H1 (cell line): ENCODE measurements around the gene HRH2. TPM values are rescaled to one million over a fixed set of nuclear protein-coding genes. Genes with fewer than 3 reads are reported as not detected.
A peak's percentile ranks its signal among the peaks of the same experiment; 100 is the strongest.

Source experiments
- CTCF ChIA-PET: fragments of 300-600 bp; sonication (Branson Sonifier 250); formaldehyde crosslinking; loops from one replicate; lab custom pipeline; 2021; ENCODE audit not compliant: partially characterized antibody; lab: Charles Lee
- POLR2A ChIA-PET: fragments of 300-600 bp; sonication (Branson Sonifier 250); formaldehyde crosslinking; loops from one replicate; lab custom pipeline; 2021; ENCODE audit warnings: inconsistent platforms; ENCODE audit not compliant: partially characterized antibody; lab: Charles Lee
- DNase-seq, 2 experiments: peaks; one replicate each; pipeline versions ENCODE4 v3.0.0 to v3.0.0-alpha.2; 2010 to 2022; ENCODE audit warnings: low spot score in 2 of 2, low read depth in 1 of 2, mixed read lengths in 1 of 2
- FAIRE-seq: peaks from 2 replicates; lab custom pipeline; 2011; peaks lifted over from hg19 to GRCh38; lab: Jason Lieb, UNC
- H2AFZ ChIP-seq: 2 replicates; pipeline ENCODE4 v1.8.1; 2012; ENCODE audit warnings: low read length, inconsistent platforms
- H2AK5ac ChIP-seq: 2 replicates; pipeline ENCODE4 v1.6.1; 2013; ENCODE audit warnings: low read depth, low read length
- H2BK120ac ChIP-seq: replicated peaks from 2 replicates; pipeline ENCODE3; 2013; ENCODE audit warnings: low read depth, low read length, inconsistent platforms
- H2BK12ac ChIP-seq: 2 replicates; pipeline ENCODE4 v1.6.1; 2013; ENCODE audit warnings: low read depth, low read length
- H2BK15ac ChIP-seq: 2 replicates; pipeline ENCODE4 v1.6.1; 2013; ENCODE audit warnings: low read length
- H2BK20ac ChIP-seq: 2 replicates; pipeline ENCODE4 v1.6.1; 2013; ENCODE audit warnings: low read length
- H2BK5ac ChIP-seq: 2 replicates; pipeline ENCODE4 v1.6.1; 2013; ENCODE audit warnings: low read depth, low read length
- H3K14ac ChIP-seq: 2 replicates; pipeline ENCODE4 v1.6.1; 2013; ENCODE audit warnings: inconsistent platforms; ENCODE audit not compliant: insufficient read length
- H3K18ac ChIP-seq: 2 replicates; pipeline ENCODE4 v1.6.1; 2013; ENCODE audit warnings: low read length; ENCODE audit errors: extremely low read depth
- H3K23ac ChIP-seq: 2 replicates; pipeline ENCODE4 v1.6.1; 2013; ENCODE audit warnings: inconsistent platforms; ENCODE audit not compliant: insufficient read length
- H3K23me2 ChIP-seq: 2 replicates; pipeline ENCODE4 v1.6.1; 2013; ENCODE audit warnings: low read depth, low read length
- H3K27ac ChIP-seq: 2 replicates; pipeline ENCODE4 v1.6.1; 2011; ENCODE audit warnings: low read depth, low read length, inconsistent platforms
- H3K27me3 ChIP-seq, 4 experiments: replicated peaks in 1 of 4; 1 replicate in 1 of 4; 2 replicates in 3 of 4; pipeline versions ENCODE4 v1.6.1 to v1.8.1; 2011 to 2013; ENCODE audit warnings: low read length in 3 of 4, mild to moderate bottlenecking in 3 of 4, inconsistent platforms in 2 of 4, mixed read lengths in 2 of 4, moderate library complexity in 1 of 4; ENCODE audit not compliant: control insufficient read depth in 3 of 4, insufficient read depth in 3 of 4; ENCODE audit errors: extremely low read depth in 1 of 4
- H3K36me3 ChIP-seq, 4 experiments: 2 replicates each; pipeline versions ENCODE4 v1.6.1 to v1.8.1; 2011 to 2013; ENCODE audit warnings: mild to moderate bottlenecking in 4 of 4, low read length in 3 of 4, moderate library complexity in 2 of 4, control low read depth in 1 of 4, inconsistent platforms in 1 of 4; ENCODE audit not compliant: insufficient read depth in 4 of 4, control insufficient read depth in 2 of 4
- H3K4ac ChIP-seq: replicated peaks from 2 replicates; pipeline ENCODE3; 2013; ENCODE audit warnings: low read length, low read depth, mixed read lengths, inconsistent platforms; ENCODE audit not compliant: insufficient read length
- H3K4me1 ChIP-seq, 4 experiments: replicated peaks in 1 of 4; 1 replicate in 1 of 4; 2 replicates in 3 of 4; pipeline versions ENCODE4 v1.6.1 to v1.8.1; 2011 to 2013; ENCODE audit warnings: low read length in 3 of 4, inconsistent platforms in 2 of 4, mixed read lengths in 1 of 4; ENCODE audit not compliant: insufficient read depth in 4 of 4, control insufficient read depth in 3 of 4
- H3K4me2 ChIP-seq, 2 experiments: 2 replicates each; pipeline versions ENCODE4 v1.6.1 to v1.8.1; 2011 to 2013; ENCODE audit warnings: low read depth in 2 of 2, low read length in 2 of 2, control low read depth in 1 of 2, inconsistent platforms in 1 of 2, mild to moderate bottlenecking in 1 of 2; ENCODE audit not compliant: insufficient read depth in 1 of 2
- H3K4me3 ChIP-seq, 4 experiments: fragments of 200-600, 300-600 bp in 1 of 4; sonication (generic), shearing (Covaris generic), sonication (Bioruptor Twin) in 1 of 4; 2 replicates each; pipeline versions ENCODE4 v1.5.1 to v1.8.1; 2011 to 2016; ENCODE audit warnings: low read length in 4 of 4, low read depth in 3 of 4, control low read depth in 2 of 4, inconsistent platforms in 2 of 4, mild to moderate bottlenecking in 2 of 4, mixed read lengths in 1 of 4, moderate library complexity in 1 of 4; ENCODE audit not compliant: insufficient read depth in 2 of 4; ENCODE audit errors: extremely low read depth in 1 of 4
- H3K56ac ChIP-seq: replicated peaks from 2 replicates; pipeline ENCODE3; 2013; ENCODE audit warnings: low read depth, mild to moderate bottlenecking, mixed read lengths, low read length, inconsistent platforms; ENCODE audit not compliant: insufficient read length
- H3K79me1 ChIP-seq: 2 replicates; pipeline ENCODE4 v1.6.1; 2013; ENCODE audit warnings: low read depth, low read length, control low read depth
- H3K79me2 ChIP-seq, 2 experiments: 2 replicates each; pipeline versions ENCODE4 v1.6.1 to v1.8.1; 2012 to 2013; ENCODE audit warnings: low read length in 2 of 2, mild to moderate bottlenecking in 2 of 2, inconsistent platforms in 1 of 2; ENCODE audit not compliant: insufficient read depth in 2 of 2, control insufficient read depth in 1 of 2
- H3K9ac ChIP-seq, 4 experiments: replicated peaks in 1 of 4; 1 replicate in 1 of 4; 2 replicates in 3 of 4; pipeline versions ENCODE4 v1.6.1 to v1.8.1; 2011 to 2013; ENCODE audit warnings: low read depth in 3 of 4, low read length in 3 of 4, control low read depth in 2 of 4, mild to moderate bottlenecking in 2 of 4, moderate library complexity in 2 of 4, inconsistent platforms in 1 of 4; ENCODE audit errors: extremely low read depth in 1 of 4
- H3K9me3 ChIP-seq, 2 experiments: 2 replicates each; pipeline versions ENCODE4 v1.6.1 to v1.8.1; 2012 to 2013; ENCODE audit warnings: mild to moderate bottlenecking in 2 of 2, moderate library complexity in 2 of 2, control low read depth in 1 of 2, inconsistent platforms in 1 of 2, low read depth in 1 of 2, low read length in 1 of 2, mixed read lengths in 1 of 2; ENCODE audit not compliant: insufficient read depth in 2 of 2
- H4K20me1 ChIP-seq, 2 experiments: replicated peaks in 1 of 2; 2 replicates each; pipeline versions ENCODE3 to v1.8.1; 2011 to 2013; ENCODE audit warnings: inconsistent platforms in 2 of 2, low read length in 2 of 2, mild to moderate bottlenecking in 1 of 2; ENCODE audit not compliant: insufficient read depth in 2 of 2, control insufficient read depth in 1 of 2
- H4K5ac ChIP-seq: 2 replicates; pipeline ENCODE4 v1.6.1; 2013; ENCODE audit warnings: low read length, low read depth, mixed read lengths, inconsistent platforms; ENCODE audit not compliant: insufficient read length
- H4K8ac ChIP-seq: 2 replicates; pipeline ENCODE4 v1.8.0; 2013; ENCODE audit warnings: mild to moderate bottlenecking, moderate library complexity, low read length, inconsistent platforms; ENCODE audit not compliant: insufficient read depth; ENCODE audit errors: extremely low read depth
- H4K91ac ChIP-seq: replicated peaks from 2 replicates; pipeline ENCODE3; 2013; ENCODE audit warnings: low read length, mixed read lengths, inconsistent platforms; ENCODE audit not compliant: insufficient read length
- ASH2L ChIP-seq: fragments of 200-600, 300-600 bp; sonication (generic); IDR thresholded peaks from one replicate; pipeline ENCODE4 v1.7.1; 2017; ENCODE audit warnings: low read length
- CBX5 ChIP-seq: fragments of 300-800, 300-1000 bp; sonication (generic); IDR thresholded peaks from 2 replicates; pipeline ENCODE4 v1.7.1; 2016; ENCODE audit warnings: antibody characterized with exemption, low read length, low read depth
- CBX8 ChIP-seq: fragments of 300-800, 300-1000 bp; sonication (generic); IDR thresholded peaks from 2 replicates; pipeline ENCODE4 v1.7.1; 2016; ENCODE audit warnings: low read depth, low read length, borderline replicate concordance
- JUND ChIP-seq: IDR thresholded peaks from 2 replicates; pipeline ENCODE4 v1.6.1; 2011; ENCODE audit warnings: mild to moderate bottlenecking, improper control_type of control experiment, low read length
- MAFK ChIP-seq: IDR thresholded peaks from 2 replicates; pipeline ENCODE4 v1.6.1; 2012; ENCODE audit warnings: low read depth, mild to moderate bottlenecking, improper control_type of control experiment, low read length
- POLR2AphosphoS5 ChIP-seq: IDR thresholded peaks from 2 replicates; pipeline ENCODE4 v1.6.1; 2011; ENCODE audit warnings: low read depth, low read length
- POU5F1 ChIP-seq: IDR thresholded peaks from 2 replicates; pipeline ENCODE4 v1.6.1; 2011; ENCODE audit warnings: low read depth, mild to moderate bottlenecking, low read length, moderate library complexity
- SUZ12 ChIP-seq: fragments of 200-600 bp; sonication (generic); IDR thresholded peaks from 2 replicates; pipeline ENCODE4 v1.6.1; 2012; ENCODE audit warnings: mild to moderate bottlenecking, inconsistent platforms, low read length, moderate library complexity, mixed read lengths
- TBP ChIP-seq: IDR thresholded peaks from 2 replicates; pipeline ENCODE4 v1.6.1; 2011; ENCODE audit warnings: low read depth, low read length, improper control_type of control experiment
- TEAD4 ChIP-seq: IDR thresholded peaks from 2 replicates; pipeline ENCODE4 v1.6.1; 2012; ENCODE audit warnings: low read depth, low read length, inconsistent platforms, mixed read lengths
- WGBS, 2 experiments: shearing (Covaris generic) in 1 of 2; methylation state at CpG; one replicate each; pipeline versions ENCODE4 v1.1.6 to v1.1.7; 2013 to 2015; ENCODE audit warnings: low lambda C conversion rate in 2 of 2, mixed read lengths in 2 of 2, inconsistent platforms in 1 of 2, low coverage in 1 of 2, missing lambda C conversion rate in 1 of 2; ENCODE audit not compliant: insufficient replicate concordance in 2 of 2, insufficient coverage in 1 of 2, insufficient read length in 1 of 2; ENCODE audit errors: extremely low coverage in 1 of 2, missing lambda C conversion rate in 1 of 2; 5-methylcytosine and 5-hydroxymethylcytosine counted together
- polyA plus RNA-seq, 7 experiments: library from polyadenylated mRNA; depleted of rRNA in 3 of 7; stranded (reverse) in 5 of 7; unstranded in 2 of 7; fragments of >200 nt in 5 of 7; fragments of 200-250 nt in 2 of 7; gene quantifications; 1 replicate in 5 of 7; 2 replicates in 1 of 7; 4 replicates in 1 of 7; pipeline versions ENCODE4 v1.2.1 to v1.2.3, GENCODE V29; 2011 to 2013; ENCODE audit warnings: missing spikeins in 2 of 7, mixed read lengths in 2 of 7
- total RNA-seq: library from RNA; stranded (reverse); fragmentation: NEBNext Ultra II Directional; extraction: Animal tissue kit (Norgen Biotek cat#: 25700); gene quantifications from 2 replicates; pipeline ENCODE4 v1.2.1, GENCODE V29; 2021

HRH2 gene
- total and polyA plus RNA-seq, 2 of the 8 experiments (the other 6 are each of a cell fraction or from before 2014, with no cell fraction given), result 7.8 to 8.1 TPM

GRCh38 chr5:175697846-175698245, 40.0 kb downstream of the HRH2 start:
- Histone ChIP-seq H3K4me1 (peaks cover 0 to 10% (median 4%) of the 10 kb centered on the region in 4 experiments; a peak in 5 of 7 replicates), H3K56ac (no peak overlapping the region), H2BK5ac (no peak overlapping the region), H3K27me3 (no peaks in the 10 kb centered on the region; a peak in 1 of 7 replicates), H2BK120ac (no peak overlapping the region), H3K23ac (no peak overlapping the region), H3K23me2 (no peaks in the 10 kb centered on the region), H3K4me2 (no peak overlapping the region), H2BK15ac (no peak overlapping the region), H3K27ac (no peak overlapping the region), H2AFZ (no peak overlapping the region), H3K36me3 (no peaks in the 10 kb centered on the region), H2BK20ac (no peak overlapping the region), H3K14ac (no peak overlapping the region), H4K5ac (no peak overlapping the region), H4K8ac (no peak overlapping the region; the same call in 1 of the 2 replicates), H4K91ac (peak overlapping the region; percentile 70), H2AK5ac (peak overlapping the region; percentile 84; the same call in 1 of the 2 replicates), H3K9me3 (no peaks in the 10 kb centered on the region), H3K9ac (no peak overlapping the region), H3K4ac (no peak overlapping the region), H3K79me2 (no peaks in the 10 kb centered on the region), H4K20me1 (no peaks in the 10 kb centered on the region), H3K4me3 (no peak overlapping the region), H3K79me1 (no peaks in the 10 kb centered on the region), H3K18ac (no peak overlapping the region), H2BK12ac (0 out of 2 replicates have a peak overlapping the region, but pooled peaks have one; percentile 43)
- CTCF ChIA-PET, result interaction anchor here (0.7 to 6.6 kb wide), 28 partner anchors 8 to 1253 kb away, joined by 3 to 79 read pairs (median 4); no protein-coding TSS in a partner anchor
- no peak for DNase-seq
- no peak for FAIRE-seq
- POLR2A ChIA-PET, result interaction anchor here (1.4 kb wide), 1 partner anchor 28 kb away, joined by 3 read pairs; no protein-coding TSS in a partner anchor
- no peak for TF ChIP-seq POLR2AphosphoS5
- no peak for TF ChIP-seq ASH2L
- no peak for TF ChIP-seq MAFK
- TF ChIP-seq SUZ12, result no peak
- no peak for TF ChIP-seq POU5F1
- no peak for TF ChIP-seq TBP
- TF ChIP-seq TEAD4, result no peak
- no peak for TF ChIP-seq JUND
- TF ChIP-seq CBX5, result no peak
- TF ChIP-seq CBX8, result no peak
- 89% methylated on average over 7 of the region's 7 CpGs; no CpG with 5 or more reads in 1 of the 2 experiments for WGBS, 2 experiments
